Spleen (tissue), 11 donors: ENCODE measurements around the gene SLC9A3. TPM values are rescaled to one million over a fixed set of nuclear protein-coding genes. Genes with fewer than 3 reads are reported as not detected.

Experiments
- DNase-seq: peaks from one replicate; pipeline ENCODE4 v3.0.0-alpha.2; 2020
- H3K27ac ChIP-seq, 8 donors: fragments of 200-600 bp; sonication (generic) in 7 of 8; 1 replicate in 4 of 8; 2 replicates in 4 of 8; pipeline versions ENCODE4 v1.5.0 to v1.8.0; 2016 to 2021; ENCODE audit warnings: inconsistent platforms in 4 of 8, mild to moderate bottlenecking in 4 of 8, moderate library complexity in 1 of 8
- H3K27me3 ChIP-seq, 7 donors: fragments of 200-600 bp; sonication (generic) in 6 of 7; replicated peaks in 1 of 7; 1 replicate in 4 of 7; 2 replicates in 3 of 7; pipeline versions ENCODE4 v1.5.0 to v1.8.0; 2016 to 2021; ENCODE audit warnings: inconsistent platforms in 3 of 7, mild to moderate bottlenecking in 1 of 7
- H3K36me3 ChIP-seq, 6 donors: fragments of 200-600 bp; sonication (generic) in 5 of 6; 1 replicate in 4 of 6; 2 replicates in 2 of 6; pipeline versions ENCODE4 v1.5.0 to v1.8.0; 2016 to 2021; ENCODE audit warnings: inconsistent platforms in 2 of 6
- H3K4me1 ChIP-seq, 6 donors: fragments of 200-600 bp; sonication (generic) in 5 of 6; 1 replicate in 3 of 6; 2 replicates in 3 of 6; pipeline versions ENCODE4 v1.5.0 to v1.8.0; 2016 to 2021; ENCODE audit warnings: inconsistent platforms in 3 of 6
- H3K4me3 ChIP-seq, 8 donors: fragments of 200-600 bp; sonication (generic) in 7 of 8; 1 replicate in 4 of 8; 2 replicates in 4 of 8; pipeline versions ENCODE4 v1.5.0 to v1.8.0; 2016 to 2021; ENCODE audit warnings: inconsistent platforms in 4 of 8, mild to moderate bottlenecking in 4 of 8, moderate library complexity in 2 of 8
- H3K9me3 ChIP-seq, 8 donors: fragments of 200-600 bp; sonication (generic) in 7 of 8; 1 replicate in 4 of 8; 2 replicates in 4 of 8; pipeline versions ENCODE4 v1.5.0 to v1.8.0; 2016 to 2021; ENCODE audit warnings: inconsistent platforms in 4 of 8
- CTCF ChIP-seq, 11 experiments: fragments of 200-600 bp in 7 of 11; fragments of 450-650 bp in 4 of 11; sonication (generic) in 4 of 11; IDR thresholded peaks in 8 of 11; conservative IDR thresholded peaks in 3 of 11; 1 replicate in 7 of 11; 2 replicates in 4 of 11; pipeline versions ENCODE4 v1.4.0 to v1.8.0; 2016 to 2021; ENCODE audit warnings: antibody characterized with exemption in 11 of 11, inconsistent platforms in 4 of 11, mild to moderate bottlenecking in 1 of 11
- POLR2A ChIP-seq, 3 donors: fragments of 450-650 bp; IDR thresholded peaks; one replicate each; pipeline ENCODE4 v1.5.1; 2017; ENCODE audit warnings: antibody characterized with exemption in 3 of 3, mild to moderate bottlenecking in 1 of 3
- POLR2AphosphoS5 ChIP-seq, 3 donors: sonication (generic); formaldehyde crosslinking; IDR thresholded peaks; one replicate each; pipeline ENCODE4 v1.5.1; 2017; ENCODE audit warnings: antibody characterized with exemption in 3 of 3
- WGBS, 5 donors: extraction: QIAGEN DNeasy Blood & Tissue Kit in 3 of 5; methylation state at CpG; one replicate each; pipeline versions ENCODE4 v1.1.5 to v1.1.7; 2013 to 2018; 5-methylcytosine and 5-hydroxymethylcytosine counted together
- intact Hi-C: fragments of 100-400 bp; cut with DNase I; formaldehyde crosslinking; loops from one replicate; pipeline ENCODE4 v1.15.0; 2023; ENCODE audit warnings: low total_unique reads
- polyA plus RNA-seq, 3 donors: library from polyadenylated mRNA; stranded (reverse); fragments of 200-250 nt; gene quantifications; one replicate each; pipeline ENCODE4 v1.2.1, GENCODE V29; 2013
- total RNA-seq, 7 donors: library from RNA; depleted of rRNA in 3 of 7; stranded (reverse); fragments of >200 nt in 3 of 7; fragmentation: NEBNext Ultra II Directional in 4 of 7; extraction: Animal tissue kit (Norgen Biotek cat#: 25700) in 4 of 7; gene quantifications; one replicate each; pipeline versions ENCODE4 v1.1.0 to v1.2.1, GENCODE V29; 2016 to 2021
- donor health status: healthy with polysubstance abuse.
- donor health status: DM: no; HTN: no; CAD: no; lungs with moderate emphysema.
- donor health status: DM: no; HTN: no; CAD: no.
- donor health status: Bipolar disorder and iron deficiency.
- donor health status: healthy.
- donor health status: DM: no; HTN: no; CAD: no.
- donor health status: DM: yes; HTN: yes; CAD: no.

Gene SLC9A3
- total and polyA plus RNA-seq, 10 donors: 1.0 to 3.2 (median 1.5) TPM

GRCh38 chr5:502325-503079 is 21.7 kb downstream of the SLC9A3 start:
- Histone ChIP-seq H3K36me3 (no peaks in the 10 kb centered on the region), H3K27ac (no peak overlapping the region), H3K9me3 (no peaks in the 10 kb centered on the region), H3K27me3 (peaks cover 3 to 86% (median 58%) of the 10 kb centered on the region in 7 donors), H3K4me1 (peaks cover 0 to 14% (median 0%) of the 10 kb centered on the region in 6 donors), H3K4me3 (no peak overlapping the region)
- intact Hi-C loops: no loop called here
- no peak for DNase-seq
- WGBS, 5 donors: 72 to 79% (median 76%) methylated on average over 36 of the region's 36 CpGs
- TF ChIP-seq CTCF (IDR thresholded peaks at IDR 0.05 in 8 of 11, conservative IDR thresholded peaks at IDR 0.05 in 3 of 11) (no peak), POLR2AphosphoS5 (IDR thresholded peaks at IDR 0.05) (no peak), POLR2A (IDR thresholded peaks at IDR 0.05) (no peak)

GRCh38 chr5:501831-502184 is 22.4 kb downstream of the SLC9A3 start:
- TF ChIP-seq CTCF (IDR thresholded peaks at IDR 0.05 in 8 of 11, conservative IDR thresholded peaks at IDR 0.05 in 3 of 11): no peak
- no peak for TF ChIP-seq POLR2AphosphoS5 (IDR thresholded peaks at IDR 0.05)
- TF ChIP-seq POLR2A (IDR thresholded peaks at IDR 0.05): no peak
- DNase-seq: no peak
- H3K27me3 ChIP-seq: peaks cover 3 to 93% (median 63%) of the 10 kb centered on the region in 7 donors
- no peaks in the 10 kb centered on the region for H3K9me3 ChIP-seq
- intact Hi-C loops: no loop called here
- H3K27ac ChIP-seq: no peak overlapping the region
- H3K36me3 ChIP-seq: no peaks in the 10 kb centered on the region
- peak overlapping the region in 1 of 8 donors; percentile 19 for H3K4me3 ChIP-seq
- H3K4me1 ChIP-seq: peaks cover 0 to 14% (median 0%) of the 10 kb centered on the region in 6 donors
- WGBS, 5 donors: 15 to 45% (median 20%) methylated on average over 8 to 23 of the region's 23 CpGs

GRCh38 chr5:501105-501830 is 23.0 kb downstream of the SLC9A3 start:
- peak overlapping the region in 1 of 8 donors; percentile 19 for H3K4me3 ChIP-seq
- WGBS, 5 donors: 62 to 72% (median 65%) methylated on average over 29 to 41 of the region's 41 CpGs
- peaks cover 3 to 94% (median 61%) of the 10 kb centered on the region in 7 donors for H3K27me3 ChIP-seq

More at GRCh38 chr5:501105-501830, 23.0 kb downstream of the SLC9A3 start:
- Histone ChIP-seq H3K4me1 (peaks cover 0 to 14% (median 0%) of the 10 kb centered on the region in 6 donors), H3K27ac (no peak overlapping the region), H3K9me3 (no peaks in the 10 kb centered on the region), H3K36me3 (no peaks in the 10 kb centered on the region)
- intact Hi-C loops: no loop called here
- no peak for DNase-seq
- TF ChIP-seq CTCF (IDR thresholded peaks at IDR 0.05 in 8 of 11, conservative IDR thresholded peaks at IDR 0.05 in 3 of 11): no peak
- no peak for TF ChIP-seq POLR2AphosphoS5 (IDR thresholded peaks at IDR 0.05)
- no peak for TF ChIP-seq POLR2A (IDR thresholded peaks at IDR 0.05)
